Right lung (tissue), 5 donors: ENCODE results near the gene NTNG2. TPM values are rescaled to one million over a fixed set of nuclear protein-coding genes. Genes with fewer than 3 reads are reported as not detected.

Source experiments
- DNase-seq, 2 donors: peaks; one replicate each; pipeline ENCODE4 v3.0.0-alpha.2; 2013
- polyA plus RNA-seq, 5 donors: library from polyadenylated mRNA; unstranded; fragments of 120-200 nt; gene quantifications; one replicate each; pipeline versions ENCODE4 v1.2.1 to v1.2.3, GENCODE V29; 2013; ENCODE audit warnings: inconsistent platforms in 1 of 5, low replicate concordance in 1 of 5; ENCODE audit not compliant: insufficient read length in 5 of 5, insufficient read depth in 1 of 5

The NTNG2 gene
- polyA plus RNA-seq, 5 donors, result 0.46 to 1.4 (median 0.59) TPM

DNA sequence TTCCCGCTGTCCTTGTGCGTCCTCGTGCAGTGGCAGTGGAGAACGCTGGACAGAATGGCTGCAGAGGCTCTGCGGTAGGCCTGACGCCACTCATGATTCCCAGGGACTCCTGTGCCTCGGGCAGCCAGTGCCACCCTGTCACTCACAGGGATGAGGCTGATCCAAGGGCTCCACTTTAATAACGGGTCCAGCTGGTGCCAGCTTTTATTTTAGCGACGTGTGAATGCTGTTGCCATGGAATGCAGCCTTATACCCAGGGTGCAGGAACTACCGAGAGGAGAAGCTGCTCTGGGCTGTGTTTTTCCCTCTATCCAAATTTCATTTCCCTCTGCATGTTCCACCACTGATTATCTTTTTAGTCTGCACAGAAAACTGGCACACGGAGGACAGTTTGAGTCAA is 15.8 kb upstream of the NTNG2 start:
- DNase-seq, result no peak

DNA sequence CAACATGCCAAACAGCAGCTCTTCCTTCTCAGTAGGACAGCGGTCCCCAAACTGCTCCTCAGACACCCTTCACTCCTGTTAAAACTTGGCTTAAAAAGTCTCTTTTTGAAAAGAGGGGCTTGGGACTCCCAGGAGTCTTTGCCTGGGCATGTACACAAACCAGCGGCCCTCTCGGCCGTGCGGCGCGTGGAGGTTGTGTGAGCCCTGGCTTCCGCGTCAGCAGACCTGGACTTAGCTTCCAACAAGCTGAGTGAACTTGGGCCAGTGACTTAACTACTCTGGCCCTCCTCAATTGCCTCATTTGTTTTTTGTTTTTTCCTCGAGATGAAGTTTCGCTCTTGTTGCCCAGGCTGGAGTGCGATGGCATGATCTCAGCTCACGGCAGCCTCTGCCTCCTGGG is 15.3 kb upstream of the NTNG2 start:
- DNase-seq, result no peak

GRCh38 chr9:132147331-132147730 is 14.5 kb upstream of the NTNG2 start:
- DNase-seq, result no peak

- DNase-seq, result no peak
Measured at GRCh38 chr9:132147839-132148238, 14.0 kb upstream of the NTNG2 start.

DNA sequence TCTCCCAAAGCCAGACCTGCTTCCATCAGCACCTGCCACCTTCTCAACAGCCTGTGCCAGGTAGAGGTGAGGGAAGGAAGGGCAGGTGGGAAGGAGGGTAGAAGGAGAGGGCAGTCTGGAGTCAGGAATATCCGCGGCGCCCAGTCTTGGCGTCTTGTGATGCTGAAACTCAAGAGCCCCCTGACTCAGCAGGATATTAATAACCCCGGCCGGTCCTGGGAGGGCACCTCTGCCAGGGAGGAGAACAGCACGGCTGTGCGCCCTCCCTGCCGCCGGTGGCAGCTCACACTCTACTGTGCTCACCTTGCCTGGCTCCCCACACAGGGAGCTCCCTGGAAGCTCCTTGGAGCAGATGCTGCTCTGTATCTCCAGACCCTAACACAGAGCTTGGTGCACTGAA is 11.6 kb upstream of the NTNG2 start:
- no peak for DNase-seq

DNA sequence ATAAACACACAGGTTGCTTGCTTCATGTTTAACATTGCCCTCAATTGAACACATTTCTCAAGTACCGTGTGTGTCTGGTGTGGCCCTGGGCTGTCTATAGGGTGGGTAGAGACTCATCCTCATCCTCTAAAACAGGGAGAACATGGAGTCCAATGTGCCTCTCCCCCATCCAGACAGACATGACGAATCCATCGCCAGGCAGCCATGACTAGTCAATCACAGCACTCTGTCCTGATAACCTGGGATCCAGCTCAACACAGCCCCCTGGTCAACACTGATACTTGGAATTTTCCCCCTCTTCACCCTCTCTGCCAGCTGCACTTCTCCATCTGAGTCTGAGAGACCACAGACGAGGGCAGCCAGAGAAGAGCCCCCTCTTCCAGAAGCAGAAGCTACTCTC is 10.7 kb upstream of the NTNG2 start:
- DNase-seq, result no peak

DNA sequence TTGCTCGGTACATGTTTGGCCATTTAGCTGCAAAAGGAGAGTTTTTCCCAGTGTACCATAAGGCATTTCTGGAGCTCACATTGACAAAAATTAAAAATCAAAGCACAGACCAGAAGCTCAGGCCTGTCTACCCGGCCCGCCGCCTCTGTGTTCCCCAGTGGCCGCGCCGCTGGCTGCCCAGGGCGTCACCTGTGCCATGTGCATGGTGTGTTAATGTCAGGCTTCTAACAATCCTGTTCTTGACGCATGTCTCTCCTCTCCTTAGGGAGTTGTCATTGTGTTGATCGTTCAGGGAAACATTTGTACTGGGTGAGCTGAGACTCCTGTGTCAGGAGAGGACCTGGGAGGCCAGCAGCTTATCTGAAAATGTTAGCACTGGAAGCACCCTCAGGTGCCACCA is 9.6 kb upstream of the NTNG2 start:
- DNase-seq, result no peak

GRCh38 chr9:132154863-132155567 is 6.8 kb upstream of the NTNG2 start:
- no peak for DNase-seq

DNA sequence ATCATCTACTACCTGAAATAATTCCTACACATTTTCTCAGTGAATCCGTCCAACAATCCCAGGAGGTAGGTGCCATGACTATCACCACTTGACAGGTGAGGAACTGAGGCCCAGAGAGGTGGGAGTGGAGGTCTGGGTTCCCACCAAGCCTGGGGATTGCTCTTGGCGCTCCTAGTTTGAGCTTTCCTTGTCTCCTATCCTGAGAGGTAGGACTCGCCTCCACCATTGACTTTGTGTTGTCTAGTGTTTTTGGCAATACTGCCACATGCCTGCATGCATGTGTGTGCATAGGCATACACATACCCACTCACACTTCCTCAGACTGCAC is 6.3 kb upstream of the NTNG2 start:
- no peak for DNase-seq

GRCh38 chr9:132156262-132156661 is 5.6 kb upstream of the NTNG2 start:
- no peak for DNase-seq

GRCh38 chr9:132157347-132158116 is 4.3 kb upstream of the NTNG2 start:
- no peak for DNase-seq

- DNase-seq, result no peak
Measured at GRCh38 chr9:132160802-132161742, 786 bp upstream of the NTNG2 start.

- no peak for DNase-seq
Measured at GRCh38 chr9:132162764-132163456, 1.1 kb downstream of the NTNG2 start.

DNA sequence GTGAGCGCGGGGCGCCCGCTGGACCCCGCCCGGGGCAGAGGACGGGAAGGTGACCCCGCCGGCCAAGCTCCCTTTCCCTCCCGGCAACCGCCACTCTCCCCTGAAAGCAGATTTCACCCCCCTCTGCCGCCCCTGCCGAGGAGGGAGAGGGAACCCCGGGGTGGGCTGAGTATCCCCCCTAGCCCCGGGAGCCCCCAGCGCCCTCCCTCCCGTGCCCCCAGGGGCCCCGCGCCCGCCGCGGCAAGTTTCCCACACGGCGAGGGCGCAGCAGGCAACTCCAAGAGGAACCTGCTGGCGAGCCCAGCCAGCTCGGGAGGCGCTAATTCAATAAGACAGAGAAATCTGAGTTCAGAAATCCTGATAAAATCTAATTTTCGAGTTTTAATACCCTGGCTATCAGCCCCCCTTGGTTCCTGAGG is 1.6 kb downstream of the NTNG2 start:
- no peak for DNase-seq

- DNase-seq, result no peak
Measured at GRCh38 chr9:132163876-132164603, 2.2 kb downstream of the NTNG2 start.

DNA sequence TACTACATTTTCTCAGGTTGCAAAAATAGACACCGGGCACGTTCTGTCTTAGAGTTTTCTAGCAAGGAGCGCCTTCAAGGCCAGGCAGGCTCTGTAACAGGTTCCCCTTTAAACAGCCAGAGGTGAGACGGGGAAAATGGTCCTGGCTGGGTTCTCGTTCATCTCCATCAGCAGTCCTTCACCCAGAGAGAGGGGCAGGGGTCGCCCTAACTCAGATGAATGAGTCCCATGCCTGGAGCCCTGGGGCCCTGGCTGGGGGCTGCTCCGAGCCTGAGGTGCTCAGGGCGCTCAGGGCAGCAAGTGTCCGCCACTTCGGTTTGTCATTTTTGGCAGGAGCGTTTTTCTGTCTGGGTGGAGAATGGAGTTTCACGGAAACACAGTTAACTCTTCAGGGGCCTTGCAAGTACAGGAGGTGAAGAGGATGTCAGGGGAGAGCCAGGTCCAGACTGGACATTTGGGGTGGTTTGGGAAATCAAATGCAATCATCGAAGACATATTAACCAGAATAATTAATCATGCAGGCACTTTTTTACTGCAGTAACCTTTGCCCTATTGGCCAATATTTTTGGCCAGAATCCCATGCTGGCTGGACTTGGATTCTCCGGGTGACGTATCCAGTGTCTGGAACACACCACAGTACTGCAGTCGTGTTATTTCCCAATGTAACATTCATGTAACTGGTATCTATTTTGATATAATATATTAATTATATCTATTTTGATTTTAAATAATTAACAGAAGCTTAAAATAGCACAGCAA is 2.9 kb downstream of the NTNG2 start:
- DNase-seq, result peak; percentile 61 to 69

GRCh38 chr9:132166599-132166998 is 4.7 kb downstream of the NTNG2 start:
- DNase-seq, result no peak

DNA sequence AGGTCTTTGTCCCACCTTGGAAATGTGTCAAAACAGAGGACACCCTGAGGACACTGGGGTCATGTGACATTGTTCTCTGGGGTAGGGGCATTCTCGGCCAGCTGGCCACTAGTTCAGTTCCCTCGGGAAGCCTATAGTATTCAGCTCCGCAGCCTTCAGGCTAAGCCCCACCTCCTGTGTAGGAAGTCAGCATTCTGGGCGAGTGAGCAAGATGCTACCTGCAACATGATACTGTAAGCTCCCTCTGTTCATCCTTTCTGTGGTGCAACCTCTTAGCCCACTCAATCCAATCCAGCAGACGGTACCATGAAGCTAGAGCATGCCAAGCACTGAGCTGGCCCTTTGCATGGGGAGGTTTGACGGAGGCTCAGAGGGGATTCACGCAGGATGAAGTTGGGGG is 5.3 kb downstream of the NTNG2 start:
- no peak for DNase-seq

DNA sequence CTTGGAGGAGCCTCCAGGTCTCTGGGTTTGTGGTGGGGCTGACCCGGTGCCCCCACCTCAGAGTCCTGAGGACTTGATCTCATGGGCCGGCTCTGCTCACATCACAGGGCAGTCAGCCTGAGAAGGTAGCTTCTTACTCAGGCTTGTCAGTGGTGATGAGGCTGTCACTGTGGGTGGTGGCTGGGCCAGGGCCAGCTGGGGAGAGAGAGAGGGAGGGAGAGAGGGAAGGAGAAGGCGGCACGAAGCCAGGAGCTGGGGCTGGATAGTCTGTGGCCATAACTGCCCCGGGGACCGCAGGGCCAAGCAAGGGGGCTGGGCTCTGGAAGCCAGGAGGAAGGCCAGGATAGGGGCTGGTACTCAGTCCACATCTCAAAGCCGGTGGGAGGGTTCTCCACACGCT is 6.5 kb downstream of the NTNG2 start:
- no peak for DNase-seq

- no peak for DNase-seq
Measured at GRCh38 chr9:132168851-132169250, 7.0 kb downstream of the NTNG2 start.
